Psoas muscle (tissue), 8 donors: ENCODE measurements around the gene ITCH. TPM values are rescaled to one million over a fixed set of nuclear protein-coding genes. Genes with fewer than 3 reads are reported as not detected.
"Not testable (repeated sequence)": the region's sequence is repeated elsewhere in the genome, so short reads cannot be mapped to it uniquely, and the experiment has no call there.

Experiments
- ATAC-seq, 4 donors: fragments of 200-7000 bp; cut with Tn5 transposase; one replicate each; pipeline ENCODE4 v1.9.1; 2020; ENCODE audit warnings: moderate library complexity in 3 of 4, mild to moderate bottlenecking in 2 of 4
- DNase-seq, 2 donors: peaks; one replicate each; pipeline ENCODE4 v3.0.0-alpha.2; 2020
- H3K27ac ChIP-seq: fragments of 200-600 bp; one replicate; pipeline ENCODE4 v1.8.0; 2022
- H3K27me3 ChIP-seq, 3 donors: fragments of 200-600 bp in 1 of 3; one replicate each; pipeline versions ENCODE4 v1.6.1 to v1.8.0; 2013 to 2022; ENCODE audit warnings: low read length in 2 of 3, mild to moderate bottlenecking in 2 of 3, moderate library complexity in 1 of 3; ENCODE audit not compliant: insufficient read depth in 3 of 3
- H3K36me3 ChIP-seq, 2 donors: fragments of 200-600 bp in 1 of 2; one replicate each; pipeline versions ENCODE4 v1.6.1 to v1.8.0; 2013 to 2022; ENCODE audit warnings: low read depth in 1 of 2, mild to moderate bottlenecking in 1 of 2, moderate library complexity in 1 of 2; ENCODE audit not compliant: insufficient read depth in 1 of 2
- H3K4me1 ChIP-seq: fragments of 200-600 bp; one replicate; pipeline ENCODE4 v1.8.0; 2022
- H3K4me3 ChIP-seq: fragments of 200-600 bp; one replicate; pipeline ENCODE4 v1.8.0; 2022; ENCODE audit warnings: mild to moderate bottlenecking
- H3K9me3 ChIP-seq: fragments of 200-600 bp; one replicate; pipeline ENCODE4 v1.8.0; 2022
- CTCF ChIP-seq: fragments of 200-600 bp; IDR thresholded peaks from one replicate; pipeline ENCODE4 v1.8.0; 2022; ENCODE audit warnings: antibody characterized with exemption
- WGBS, 3 donors: extraction: QIAGEN DNeasy Blood & Tissue Kit; methylation state at CpG; one replicate each; pipeline versions ENCODE4 v1.1.6 to v1.1.7; 2013; 5-methylcytosine and 5-hydroxymethylcytosine counted together
- intact Hi-C, 2 donors: fragments of 100-400 bp; cut with DNase I; formaldehyde crosslinking; loops; one replicate each; pipeline versions ENCODE4 v1.11.0 to v1.14.2; 2022
- polyA plus RNA-seq, 3 donors: library from polyadenylated mRNA; stranded (reverse); fragments of 200-250 nt; gene quantifications; one replicate each; pipeline ENCODE4 v1.2.3, GENCODE V29; 2013
- total RNA-seq, 4 donors: library from RNA; stranded (reverse); fragmentation: NEBNext Ultra II Directional in 2 of 4; extraction: Animal tissue kit (Norgen Biotek cat#: 25700) in 2 of 4; gene quantifications; one replicate each; pipeline versions ENCODE4 v1.2.1 to v1.2.4, GENCODE V29; 2021 to 2023
- donor health status: healthy with polysubstance abuse.
- donor health status: DM: no; HTN: no; CAD: no; lungs with moderate emphysema.
- donor health status: Bipolar disorder and iron deficiency.
- donor health status: healthy.
- donor health status: DM: yes; HTN: yes; CAD: no.
- donor health status: DM: no; HTN: no; CAD: no.
- donor health status: DM: no; HTN: no; CAD: no.
- donor health status: DM: yes; HTN: yes; CAD: no.

ITCH gene
- total and polyA plus RNA-seq, 7 donors = 10.1 to 50.3 (median 36.9) TPM

- H3K36me3 ChIP-seq = no peaks in the 10 kb centered on the region
- no peaks in the 10 kb centered on the region for H3K27me3 ChIP-seq
- no peak for TF ChIP-seq CTCF
- no peaks in the 10 kb centered on the region for H3K4me1 ChIP-seq
- no peaks in the 10 kb centered on the region for H3K9me3 ChIP-seq
- intact Hi-C loops = no loop called here
- ATAC-seq (no peak), DNase-seq (no peak)
- no peak overlapping the region for H3K27ac ChIP-seq
- WGBS, 3 donors = 69 to 82% (median 79%) methylated on average over 2 of the region's 2 CpGs
- H3K4me3 ChIP-seq = no peak overlapping the region
Observed at GRCh38 chr20:34355427-34355826, 7.6 kb upstream of the ITCH start.

- H3K4me3 ChIP-seq, H3K36me3 ChIP-seq, H3K4me1 ChIP-seq, H3K9me3 ChIP-seq, H3K27ac ChIP-seq, H3K27me3 ChIP-seq, intact Hi-C loops, DNase-seq, ATAC-seq: not testable (repeated sequence)
- 91 to 92% (median 91%) methylated on average over 9 of the region's 9 CpGs for WGBS, 3 donors
Observed at GRCh38 chr20:34359729-34360128, 3.3 kb upstream of the ITCH start.

- Histone ChIP-seq H3K27me3 (no peaks in the 10 kb centered on the region), H3K27ac (peak overlapping the region; percentile 90), H3K36me3 (no peaks in the 10 kb centered on the region), H3K4me3 (peak overlapping the region; percentile 97), H3K9me3 (no peaks in the 10 kb centered on the region), H3K4me1 (peaks cover 25% of the 10 kb centered on the region)
- DNase-seq (no peak), ATAC-seq (no peak)
- intact Hi-C loops = no loop called here
- TF ChIP-seq CTCF = no peak
- 54 to 61% (median 57%) methylated on average over 8 of the region's 8 CpGs for WGBS, 3 donors
Observed at GRCh38 chr20:34362502-34363061, 491 bp upstream of the ITCH start.

GRCh38 chr20:34363465-34364222 lies 571 bp downstream of the ITCH start:
- H3K4me1 ChIP-seq = peaks cover 25% of the 10 kb centered on the region
- ATAC-seq = peak; percentile 74 to 84 (median 77)
- H3K27ac ChIP-seq = peak overlapping the region; percentile 90
- no peak for TF ChIP-seq CTCF
- peak overlapping the region; percentile 97 for H3K4me3 ChIP-seq
- DNase-seq = no peak
- H3K36me3 ChIP-seq = peaks cover 0 to 3% of the 10 kb centered on the region in 2 donors
- no peaks in the 10 kb centered on the region for H3K9me3 ChIP-seq
- 1% methylated on average over 42 to 70 of the region's 70 CpGs for WGBS, 3 donors
- H3K27me3 ChIP-seq = no peaks in the 10 kb centered on the region
- intact Hi-C loops = no loop called here

GRCh38 chr20:34364223-34364506 lies 1.1 kb downstream of the ITCH start:
- no peak for ATAC-seq
- H3K4me1 ChIP-seq = peaks cover 25% of the 10 kb centered on the region
- H3K36me3 ChIP-seq = peaks cover 3 to 4% of the 10 kb centered on the region in 2 donors
- intact Hi-C loops = no loop called here
- H3K27me3 ChIP-seq = no peaks in the 10 kb centered on the region
- WGBS, 3 donors = 39 to 42% (median 39%) methylated on average over 4 of the region's 4 CpGs
- no peaks in the 10 kb centered on the region for H3K9me3 ChIP-seq
- H3K27ac ChIP-seq = peak overlapping the region; percentile 90
- peak overlapping the region; percentile 97 for H3K4me3 ChIP-seq
- no peak for DNase-seq
- no peak for TF ChIP-seq CTCF
